OCI-LY7 (cell line): ENCODE results near the gene PLCB1.

Experiments
- EZH2phosphoT487 ChIP-seq: fragments of 200-600 bp; sonication (generic); IDR thresholded peaks from 2 replicates; pipeline ENCODE4 v1.6.1; 2018; ENCODE audit warnings: low read depth, borderline replicate concordance, mild to moderate bottlenecking, mixed run types, antibody characterized with exemption, low read length, moderate library complexity, mixed read lengths
- TF ChIP-seq, protein P1 (sequence below): fragments of 200-600 bp; sonication (generic); conservative IDR thresholded peaks from 2 replicates; pipeline ENCODE4 v1.5.1; 2014; ENCODE audit warnings: mild to moderate bottlenecking, antibody characterized with exemption, low read length, moderate library complexity, mixed read lengths

DNA sequence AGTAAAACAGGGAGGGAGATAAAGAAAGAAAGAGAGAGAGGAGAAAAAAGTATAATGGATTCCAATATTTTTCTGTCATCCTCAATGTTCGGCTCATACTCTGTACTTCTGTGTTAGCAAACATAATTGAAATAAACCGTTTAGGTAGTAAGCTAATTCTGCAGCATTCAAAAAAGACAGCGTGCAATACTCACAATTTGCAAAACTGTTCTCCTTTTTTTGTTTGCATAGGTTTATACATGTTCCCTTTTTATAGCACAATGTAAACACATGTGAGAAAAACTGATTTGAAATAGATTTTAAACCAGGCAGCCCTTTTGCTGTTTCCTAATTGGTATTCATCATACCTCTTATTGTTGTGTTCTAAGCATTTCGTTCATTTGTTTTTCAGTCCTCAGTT lies 188.9 kb downstream of the PLCB1 start:
- TF ChIP-seq, protein P1, sequence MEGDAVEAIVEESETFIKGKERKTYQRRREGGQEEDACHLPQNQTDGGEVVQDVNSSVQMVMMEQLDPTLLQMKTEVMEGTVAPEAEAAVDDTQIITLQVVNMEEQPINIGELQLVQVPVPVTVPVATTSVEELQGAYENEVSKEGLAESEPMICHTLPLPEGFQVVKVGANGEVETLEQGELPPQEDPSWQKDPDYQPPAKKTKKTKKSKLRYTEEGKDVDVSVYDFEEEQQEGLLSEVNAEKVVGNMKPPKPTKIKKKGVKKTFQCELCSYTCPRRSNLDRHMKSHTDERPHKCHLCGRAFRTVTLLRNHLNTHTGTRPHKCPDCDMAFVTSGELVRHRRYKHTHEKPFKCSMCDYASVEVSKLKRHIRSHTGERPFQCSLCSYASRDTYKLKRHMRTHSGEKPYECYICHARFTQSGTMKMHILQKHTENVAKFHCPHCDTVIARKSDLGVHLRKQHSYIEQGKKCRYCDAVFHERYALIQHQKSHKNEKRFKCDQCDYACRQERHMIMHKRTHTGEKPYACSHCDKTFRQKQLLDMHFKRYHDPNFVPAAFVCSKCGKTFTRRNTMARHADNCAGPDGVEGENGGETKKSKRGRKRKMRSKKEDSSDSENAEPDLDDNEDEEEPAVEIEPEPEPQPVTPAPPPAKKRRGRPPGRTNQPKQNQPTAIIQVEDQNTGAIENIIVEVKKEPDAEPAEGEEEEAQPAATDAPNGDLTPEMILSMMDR = no peak
- TF ChIP-seq EZH2phosphoT487 = no peak
